Measurements from ENCODE around the gene PRCC.

The PRCC gene

DNA sequence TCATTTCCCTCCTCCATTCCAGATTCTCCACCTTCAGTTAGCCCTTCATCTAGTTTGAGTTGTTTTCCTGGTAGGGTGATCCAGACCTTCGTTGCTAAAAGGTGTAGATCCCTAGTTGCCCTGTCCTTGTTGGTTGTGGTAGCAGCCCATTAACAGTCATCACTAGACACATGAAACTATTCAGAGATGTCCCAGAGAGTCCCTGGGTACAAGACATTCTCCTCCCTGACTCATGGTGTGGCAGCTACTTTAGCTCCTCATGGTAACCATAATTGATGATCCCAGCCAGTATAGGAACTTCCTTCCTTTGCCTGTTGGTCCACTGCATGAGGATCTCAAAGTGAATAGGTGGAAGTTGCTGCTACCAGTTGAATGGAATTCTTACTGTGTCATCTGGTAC, 55.3 kb downstream of the PRCC start:
- ChIA-PET CTCF (interaction anchor here (0.6 to 1.5 kb wide), 8 partner anchors 14 to 222 kb away, joined by 3 to 5 read pairs (median 3); no protein-coding TSS in a partner anchor), POLR2A (interaction anchor here (2.7 kb wide), 1 partner anchor 9 kb away, joined by 9 read pairs; no protein-coding TSS in a partner anchor)
- DNase-seq (ENCODE audit: extremely low spot score): no peak
- no peak for TF ChIP-seq L3MBTL2 (conservative IDR thresholded peaks at IDR 0.05)
- no peak for TF ChIP-seq FOXM1 (IDR thresholded peaks at IDR 0.05; ENCODE audit: borderline replicate concordance)
- TF ChIP-seq ELF4 (IDR thresholded peaks at IDR 0.05): no peak

DNA sequence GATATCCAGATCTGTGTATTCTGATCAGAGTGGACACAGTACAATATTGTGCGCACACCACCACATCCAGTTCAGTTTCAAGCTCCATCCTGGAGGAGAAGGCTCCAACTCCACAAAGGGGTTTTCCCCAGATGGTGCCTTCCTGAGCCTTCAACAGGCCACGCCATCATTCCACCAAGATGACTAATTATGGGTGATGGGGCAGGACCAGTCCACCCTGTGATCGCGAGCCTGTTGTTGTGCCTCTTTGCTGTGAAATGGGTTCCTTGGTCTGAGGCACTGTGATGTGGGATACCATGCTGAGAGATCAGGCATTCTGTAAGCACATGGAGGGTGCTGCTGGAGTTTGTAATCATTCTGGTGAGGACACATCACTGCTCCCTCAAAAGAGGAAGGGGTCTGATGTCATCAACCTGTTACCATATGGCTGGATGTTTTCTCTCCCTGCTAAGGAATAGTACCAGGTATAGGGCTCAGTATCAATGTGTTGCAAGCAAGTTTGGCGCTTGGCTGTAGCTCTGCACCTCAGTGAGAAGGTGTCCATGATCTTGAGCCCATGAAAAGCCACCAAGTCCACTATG, 56.0 kb downstream of the PRCC start:
- TF ChIP-seq CTBP1 (IDR thresholded peaks at IDR 0.05; ENCODE audit: borderline replicate concordance) (no peak), FOXA1 (IDR thresholded peaks at IDR 0.05) (no peak), ZNF384 (IDR thresholded peaks at IDR 0.05) (no peak), HDGF (IDR thresholded peaks at IDR 0.05; ENCODE audit: borderline replicate concordance) (no peak), TARDBP (IDR thresholded peaks at IDR 0.05) (no peak), L3MBTL2 (conservative IDR thresholded peaks at IDR 0.05) (no peak), SUZ12 (IDR thresholded peaks at IDR 0.05) (no peak), SP1 (IDR thresholded peaks at IDR 0.05) (no peak), FOXM1 (IDR thresholded peaks at IDR 0.05; ENCODE audit: borderline replicate concordance) (no peak), ARNT (IDR thresholded peaks at IDR 0.05) (no peak), FOXK2 (IDR thresholded peaks at IDR 0.05) (no peak)
- TF ChIP-seq, protein P1, sequence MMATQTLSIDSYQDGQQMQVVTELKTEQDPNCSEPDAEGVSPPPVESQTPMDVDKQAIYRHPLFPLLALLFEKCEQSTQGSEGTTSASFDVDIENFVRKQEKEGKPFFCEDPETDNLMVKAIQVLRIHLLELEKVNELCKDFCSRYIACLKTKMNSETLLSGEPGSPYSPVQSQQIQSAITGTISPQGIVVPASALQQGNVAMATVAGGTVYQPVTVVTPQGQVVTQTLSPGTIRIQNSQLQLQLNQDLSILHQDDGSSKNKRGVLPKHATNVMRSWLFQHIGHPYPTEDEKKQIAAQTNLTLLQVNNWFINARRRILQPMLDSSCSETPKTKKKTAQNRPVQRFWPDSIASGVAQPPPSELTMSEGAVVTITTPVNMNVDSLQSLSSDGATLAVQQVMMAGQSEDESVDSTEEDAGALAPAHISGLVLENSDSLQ (IDR thresholded peaks at IDR 0.05): no peak
- ChIA-PET CTCF (no interaction called here), POLR2A (interaction anchor here (2.7 kb wide), 1 partner anchor 10 kb away, joined by 9 read pairs; no protein-coding TSS in a partner anchor)
- DNase-seq (ENCODE audit: extremely low spot score): no peak

DNA sequence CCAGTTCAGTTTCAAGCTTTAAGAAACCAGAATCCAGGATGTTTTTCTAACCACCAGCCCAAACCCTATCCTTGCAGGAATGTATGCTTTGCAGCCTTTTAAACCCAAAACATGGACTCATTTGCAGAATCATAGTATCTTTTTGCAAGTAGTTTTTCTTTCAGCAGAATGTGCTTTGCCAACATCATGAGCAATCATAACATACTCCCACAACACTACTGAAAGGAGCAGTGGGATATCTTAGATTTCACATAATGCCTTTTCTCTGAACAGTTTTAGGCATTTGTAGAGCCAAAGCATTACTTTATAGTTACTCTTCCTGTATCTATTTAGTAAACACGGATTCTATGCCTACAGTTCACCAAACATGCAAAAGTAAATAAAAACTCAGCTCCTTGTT, 59.3 kb downstream of the PRCC start:
- CTCF ChIA-PET: interaction anchor here (0.7 to 1.0 kb wide), 2 partner anchors 12 to 84 kb away, joined by 3 read pairs; no protein-coding TSS in a partner anchor
- DNase-seq (ENCODE audit: extremely low spot score): no peak
- TF ChIP-seq TARDBP (IDR thresholded peaks at IDR 0.05) (no peak), FOXA1 (IDR thresholded peaks at IDR 0.05) (no peak)
- POLR2A ChIA-PET: no interaction called here

DNA sequence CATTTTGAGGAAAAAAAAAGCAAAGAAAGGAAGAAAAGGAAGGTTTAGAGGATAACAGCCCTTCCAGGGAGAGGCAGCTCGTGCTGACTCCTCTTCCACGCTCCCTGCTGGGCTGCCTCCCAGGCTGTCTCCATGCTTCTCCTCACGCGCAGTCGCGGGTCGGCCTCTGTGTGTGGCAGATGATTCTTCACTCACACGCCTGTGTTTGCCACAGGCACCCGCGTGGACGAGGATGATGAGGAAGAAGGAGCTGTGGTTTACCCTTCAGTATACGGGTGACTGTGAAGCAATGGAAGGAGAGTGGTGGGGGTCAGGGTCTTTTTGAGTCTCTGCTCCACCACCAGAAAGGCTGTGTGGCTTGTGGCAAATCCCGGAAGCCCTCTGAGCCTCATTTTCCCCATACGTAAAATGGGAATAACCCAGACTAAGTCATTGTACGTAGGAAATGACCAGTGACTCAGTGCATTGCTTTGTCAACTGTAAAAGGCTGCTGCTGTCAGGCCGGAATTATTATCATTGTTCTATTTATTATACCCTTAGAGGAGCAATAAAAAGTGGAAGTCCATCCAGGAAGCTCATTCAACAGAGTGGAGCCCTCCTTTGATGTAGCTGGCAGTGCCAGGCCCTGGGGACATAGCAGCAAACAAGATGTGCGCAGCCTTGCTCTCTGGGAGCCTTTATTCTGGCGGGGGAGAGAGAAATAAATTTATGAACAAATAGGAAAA, 61.2 kb downstream of the PRCC start:
- ChIA-PET POLR2A (no interaction called here), CTCF (interaction anchor here (0.6 to 1.5 kb wide), 3 partner anchors 10 to 139 kb away, joined by 3 to 8 read pairs (median 3); no protein-coding TSS in a partner anchor)
- TF ChIP-seq NFRKB (IDR thresholded peaks at IDR 0.05) (no peak), CTBP1 (IDR thresholded peaks at IDR 0.05; ENCODE audit: borderline replicate concordance) (no peak), BHLHE40 (IDR thresholded peaks at IDR 0.05; ENCODE audit: borderline replicate concordance) (no peak), ARNT (IDR thresholded peaks at IDR 0.05) (no peak), FOXA1 (IDR thresholded peaks at IDR 0.05) (no peak)
- DNase-seq (ENCODE audit: extremely low spot score): no peak

DNA sequence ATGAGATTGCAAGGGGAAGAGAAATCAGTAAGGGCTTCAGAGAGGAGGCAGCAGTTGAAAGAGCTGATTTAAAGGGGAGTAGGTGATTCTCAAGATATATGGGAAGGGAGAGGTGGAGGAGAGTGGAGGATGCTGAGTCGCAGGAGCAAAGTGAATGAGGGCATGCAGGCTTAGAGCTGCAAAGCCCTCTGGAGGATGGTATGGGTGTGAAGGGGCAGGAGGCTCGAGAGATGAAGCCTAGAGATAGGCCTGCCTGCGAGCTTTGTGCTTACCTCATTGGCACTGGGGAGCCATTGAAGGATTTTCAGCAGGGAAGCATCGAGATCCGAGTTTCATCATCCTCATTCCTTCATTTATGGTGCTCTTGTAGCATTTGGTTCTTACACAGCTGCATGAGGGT, 65.1 kb downstream of the PRCC start:
- CTCF ChIA-PET: no interaction called here
- TF ChIP-seq ZNF384 (IDR thresholded peaks at IDR 0.05) (no peak), NFRKB (IDR thresholded peaks at IDR 0.05) (no peak), CTBP1 (IDR thresholded peaks at IDR 0.05; ENCODE audit: borderline replicate concordance) (no peak), HDGF (IDR thresholded peaks at IDR 0.05; ENCODE audit: borderline replicate concordance) (no peak), SP1 (IDR thresholded peaks at IDR 0.05) (no peak)
- TF ChIP-seq, protein P1 (IDR thresholded peaks at IDR 0.05): no peak

DNA sequence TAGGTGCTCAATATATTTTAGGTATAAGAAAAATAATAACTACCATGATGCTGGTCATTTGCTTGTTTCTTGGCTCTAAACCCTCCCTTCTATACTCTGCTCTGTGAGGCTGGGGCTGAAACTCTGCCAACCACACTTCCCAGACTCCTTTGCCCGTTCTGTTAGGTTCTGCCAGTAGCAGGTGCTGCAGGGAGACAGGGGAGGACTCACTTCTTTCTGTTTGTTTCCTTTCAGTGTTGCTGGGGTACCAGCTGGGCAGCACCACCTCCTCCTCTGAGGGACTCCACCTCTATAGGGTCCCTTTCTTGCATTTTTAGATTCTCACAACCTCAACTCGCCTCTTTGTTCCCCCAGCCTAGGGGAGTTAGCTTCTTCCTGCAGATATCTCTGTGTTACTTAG, 66.3 kb downstream of the PRCC start:
- TF ChIP-seq FOXM1 (IDR thresholded peaks at IDR 0.05; ENCODE audit: borderline replicate concordance) (no peak), LEF1 (IDR thresholded peaks at IDR 0.05; ENCODE audit: borderline replicate concordance) (no peak), FOXA1 (IDR thresholded peaks at IDR 0.05) (no peak), SP1 (IDR thresholded peaks at IDR 0.05) (no peak), NFRKB (IDR thresholded peaks at IDR 0.05) (no peak), ZNF384 (IDR thresholded peaks at IDR 0.05) (no peak), L3MBTL2 (conservative IDR thresholded peaks at IDR 0.05) (no peak), TARDBP (IDR thresholded peaks at IDR 0.05) (no peak), HDGF (IDR thresholded peaks at IDR 0.05; ENCODE audit: borderline replicate concordance) (no peak), ELF4 (IDR thresholded peaks at IDR 0.05) (no peak)
- TF ChIP-seq, protein P1 (IDR thresholded peaks at IDR 0.05): no peak
- no peak for DNase-seq (ENCODE audit: extremely low spot score)
- CTCF ChIA-PET: interaction anchor here (0.6 to 1.3 kb wide), 3 partner anchors 27 to 77 kb away, joined by 4 to 5 read pairs (median 4); partner anchors contain the start of gene NTRK1
- POLR2A ChIA-PET: interaction anchor here (1.6 kb wide), 1 partner anchor 66 kb away, joined by 3 read pairs; the partner anchor contains the start of gene PRCC

More for the DNA sequence above, 65.1 kb downstream of the PRCC start:
- POLR2A ChIA-PET: no interaction called here
- DNase-seq (ENCODE audit: extremely low spot score): no peak
